NCI-H1930 (cell line): Measurements from ENCODE around the gene C4BPA.

Source experiments
- DNase-seq, 2 experiments: peaks; one replicate each; lab custom pipeline; 2025; lab: John Stamatoyannopoulos, UW

C4BPA gene

GRCh38 chr1:207124389-207124788 is 20.4 kb downstream of the C4BPA start:
- no peak for DNase-seq

DNA sequence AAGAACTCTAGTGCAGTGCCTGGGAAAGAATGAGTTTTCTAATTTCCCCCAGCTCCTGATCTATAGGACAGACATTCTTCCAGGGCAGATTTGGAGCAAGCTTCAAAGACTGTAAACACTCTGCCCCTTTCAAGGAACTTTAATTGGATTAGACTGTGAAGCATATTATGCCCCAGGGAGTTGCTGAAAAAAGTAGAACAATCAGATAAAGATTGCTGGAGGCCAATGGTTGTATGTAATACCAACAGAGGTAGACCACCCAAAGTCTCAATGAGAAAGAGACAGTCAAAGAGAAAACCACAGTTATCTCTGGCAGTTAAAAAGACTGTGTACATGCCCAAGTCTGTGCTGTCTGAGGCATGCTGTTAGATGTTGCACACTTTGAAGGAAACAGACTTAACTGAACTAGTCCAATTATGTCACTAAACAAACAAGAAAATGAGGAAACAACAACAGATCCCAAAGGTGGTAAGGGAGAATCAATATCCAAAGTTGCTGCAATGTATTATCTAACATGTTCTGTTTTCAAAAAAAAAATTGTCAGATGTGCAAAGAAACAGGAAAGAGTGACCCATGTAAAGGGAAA is 24.4 kb downstream of the C4BPA start:
- DNase-seq, result no peak

GRCh38 chr1:207129053-207129452 is 25.0 kb downstream of the C4BPA start:
- DNase-seq, result no peak

GRCh38 chr1:207130252-207131036 is 26.4 kb downstream of the C4BPA start:
- DNase-seq, result no peak

DNA sequence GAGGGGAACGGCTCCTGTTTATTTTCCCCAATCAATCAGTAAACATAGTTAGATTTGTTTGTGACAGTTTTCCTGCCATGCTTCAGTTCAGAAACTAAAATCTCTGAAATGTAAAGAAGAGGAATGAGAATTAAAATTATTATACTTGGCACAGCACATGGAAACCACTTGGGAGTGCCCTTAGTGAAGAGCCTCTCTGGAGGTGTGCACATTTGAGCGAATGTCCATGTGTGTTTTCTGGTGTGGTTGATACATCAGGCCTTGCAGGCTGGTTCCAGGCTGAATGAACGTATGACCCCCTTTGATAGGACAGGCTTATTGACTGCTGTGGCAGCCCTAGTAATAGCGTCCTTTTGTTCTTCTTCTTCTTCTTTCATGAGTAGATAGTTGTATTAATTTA is 27.1 kb downstream of the C4BPA start:
- DNase-seq, result no peak

DNA sequence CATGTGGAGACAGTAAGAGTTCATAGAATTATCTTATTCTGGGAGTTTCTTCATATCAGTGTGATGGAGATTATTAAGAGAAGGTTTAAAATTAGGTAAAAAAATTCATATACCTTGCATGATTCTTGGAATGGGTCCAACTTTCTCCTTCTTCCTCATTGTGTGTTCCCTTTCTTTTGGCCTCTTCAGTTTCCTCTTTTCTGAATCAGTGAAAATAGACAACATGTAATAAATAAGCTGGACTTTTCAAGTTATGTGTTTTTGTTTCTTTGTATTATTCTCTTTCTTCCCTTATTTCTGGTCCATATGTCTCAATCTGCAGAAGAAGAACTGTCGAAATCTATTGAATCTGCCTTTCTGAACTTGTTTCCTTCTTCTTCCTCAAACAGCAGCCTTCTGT is 30.5 kb downstream of the C4BPA start:
- DNase-seq, result no peak

GRCh38 chr1:207139616-207140015 is 35.6 kb downstream of the C4BPA start:
- no peak for DNase-seq

- DNase-seq, result no peak
These were observed 36.5 kb downstream of the C4BPA start for GRCh38 chr1:207140536-207140935.

- DNase-seq, result no peak
These were observed 41.5 kb downstream of the C4BPA start for GRCh38 chr1:207145401-207146058.

- DNase-seq, result no peak
These were observed 47.9 kb downstream of the C4BPA start for GRCh38 chr1:207151920-207152319.

DNA sequence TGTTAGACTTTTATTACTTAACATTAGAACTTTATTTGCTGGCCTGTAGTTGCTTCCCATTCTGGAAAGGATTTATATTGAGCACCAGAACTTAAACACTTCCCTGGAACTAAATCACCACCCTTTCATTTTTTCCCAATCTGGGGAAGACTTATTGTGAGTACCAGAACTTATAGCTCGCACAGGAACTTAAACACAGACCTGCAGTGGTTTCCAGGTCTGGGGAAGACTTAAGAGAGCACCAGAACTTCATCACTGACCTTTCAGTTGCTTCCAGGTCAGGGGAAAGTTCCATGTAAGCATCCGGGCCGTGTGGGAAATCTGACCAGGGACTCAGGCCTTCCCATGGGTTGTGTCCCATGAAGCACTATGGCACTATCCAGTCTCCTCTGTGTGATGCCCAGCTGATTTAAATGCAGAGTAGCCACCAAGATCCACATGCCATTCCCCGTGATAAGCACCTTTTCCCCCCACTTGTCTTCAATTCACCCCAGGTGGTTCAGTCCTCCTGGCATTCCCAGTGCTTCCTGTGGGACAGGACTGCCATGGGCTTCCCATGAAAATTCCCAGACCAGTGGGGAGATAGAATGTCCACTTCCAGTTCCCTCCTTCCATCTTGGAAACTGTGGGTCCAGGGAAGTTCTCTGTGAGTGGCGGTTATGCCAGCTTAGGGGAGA is 48.9 kb downstream of the C4BPA start:
- no peak for DNase-seq

DNA sequence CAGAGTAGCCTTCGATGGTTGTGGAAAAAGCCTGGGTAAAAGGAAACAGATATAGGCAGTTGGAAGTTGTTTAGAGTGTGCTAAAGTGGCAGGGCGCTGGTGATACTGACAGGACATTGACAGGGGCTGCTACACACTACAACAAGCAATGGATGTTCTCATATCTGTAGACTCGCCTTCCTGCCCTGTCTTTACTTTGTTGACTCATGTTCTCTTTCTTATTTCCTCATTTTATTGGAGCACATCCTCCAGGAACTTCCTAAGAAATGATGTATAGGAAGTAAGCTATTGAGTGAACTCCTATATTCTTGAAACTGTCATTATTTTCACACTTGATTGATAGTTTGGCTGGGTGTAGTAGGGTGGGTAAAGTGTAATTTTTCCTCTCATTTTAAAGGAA is 51.0 kb downstream of the C4BPA start:
- no peak for DNase-seq

DNA sequence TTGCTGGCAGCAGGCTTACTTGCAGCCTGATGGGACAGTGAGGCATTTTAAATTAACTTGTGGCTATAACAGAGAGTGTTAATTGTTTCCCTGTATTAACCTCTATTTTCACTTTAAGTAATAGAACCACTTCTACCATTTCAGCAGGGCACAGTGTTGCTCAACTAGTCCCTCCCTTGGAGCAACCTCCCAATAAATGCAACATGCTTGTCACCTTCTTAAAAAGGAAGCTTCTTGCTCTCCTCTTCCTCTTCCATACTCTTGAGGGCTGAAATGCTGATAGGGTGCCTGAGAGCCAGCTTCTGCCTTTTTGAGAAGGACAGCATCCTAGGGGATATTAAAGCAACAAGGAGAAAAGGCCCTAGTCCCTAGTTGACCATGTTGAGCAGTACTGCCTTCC is 52.1 kb downstream of the C4BPA start:
- no peak for DNase-seq

DNA sequence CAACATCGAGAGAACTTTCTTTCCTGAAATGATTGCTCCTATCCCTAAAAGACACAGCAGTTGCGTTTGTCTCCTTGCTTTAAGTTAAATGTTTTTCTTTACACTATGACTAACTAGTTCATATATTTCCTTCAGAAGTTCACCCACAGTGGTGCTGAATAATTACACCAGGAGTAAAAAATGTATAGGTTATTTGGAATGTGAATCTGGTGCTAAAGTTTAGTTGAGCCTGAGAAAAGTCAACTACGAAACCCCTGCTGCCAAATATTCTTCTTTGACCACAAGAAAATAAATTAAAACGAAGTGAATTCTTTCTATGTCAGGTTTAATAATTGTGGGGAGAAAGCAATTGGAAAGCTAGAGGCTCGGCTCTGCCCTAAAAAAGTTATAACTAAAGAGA is 52.8 kb downstream of the C4BPA start:
- DNase-seq, result no peak

- DNase-seq, result no peak
These were observed 60.1 kb downstream of the C4BPA start for GRCh38 chr1:207164086-207164485.

DNA sequence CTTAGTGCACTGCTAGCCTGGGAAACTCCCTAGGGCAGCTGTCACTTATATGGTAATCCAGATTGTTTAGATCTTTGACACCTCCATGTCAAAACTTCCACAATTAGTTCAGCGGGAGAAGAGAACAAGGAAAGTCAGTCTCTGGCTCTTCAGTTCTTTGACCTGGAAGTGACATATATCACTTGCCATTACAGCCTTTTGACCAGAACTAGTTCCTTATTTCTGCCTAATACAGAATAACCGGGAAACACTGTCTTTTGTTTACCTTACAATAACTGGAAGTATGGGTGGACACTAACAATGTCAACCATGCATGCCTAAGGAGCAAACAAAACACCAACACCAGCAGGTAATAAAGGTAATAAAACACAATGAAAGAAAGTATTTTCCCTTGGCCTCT is 68.3 kb downstream of the C4BPA start:
- no peak for DNase-seq

- no peak for DNase-seq
These were observed 68.9 kb downstream of the C4BPA start for GRCh38 chr1:207172885-207173284.

- DNase-seq, result no peak
These were observed 69.4 kb downstream of the C4BPA start for GRCh38 chr1:207173396-207173795.

- no peak for DNase-seq
These were observed 70.9 kb downstream of the C4BPA start for GRCh38 chr1:207174913-207175312.

GRCh38 chr1:207179036-207179435 is 75.0 kb downstream of the C4BPA start:
- DNase-seq, result no peak

GRCh38 chr1:207181847-207182246 is 77.8 kb downstream of the C4BPA start:
- no peak for DNase-seq

- no peak for DNase-seq
These were observed 82.5 kb downstream of the C4BPA start for GRCh38 chr1:207186503-207186902.

DNA sequence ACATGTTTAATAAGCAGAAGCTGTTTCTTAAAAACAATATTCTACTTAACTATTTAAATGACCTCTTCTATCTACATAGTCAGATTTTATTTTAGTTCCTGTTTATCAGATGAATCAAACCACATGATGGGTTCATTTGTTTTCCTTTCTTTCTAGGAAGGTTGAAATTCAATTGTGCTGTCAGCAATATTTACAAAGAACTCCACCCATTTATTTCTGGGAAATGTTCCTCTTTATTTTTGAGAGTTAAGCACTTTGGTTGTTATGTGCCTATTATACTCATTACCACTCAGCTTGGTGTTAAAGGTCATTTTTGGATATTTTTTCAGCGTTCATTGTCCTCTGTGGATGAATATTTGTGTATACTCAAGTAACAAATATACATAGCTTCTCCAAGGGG is 84.9 kb downstream of the C4BPA start:
- no peak for DNase-seq
